Measurements from ENCODE around the gene FOXP1. TPM values are rescaled to one million over a fixed set of nuclear protein-coding genes. Genes with fewer than 3 reads are reported as not detected.
A peak's percentile ranks its signal among the peaks of the same experiment; 100 is the strongest.

Gene FOXP1
- total RNA-seq, 1 experiment from 2014 or later: 75.3 TPM

- Histone ChIP-seq H3K79me1 (ENCODE audit: insufficient read depth, low read depth, low read length, poor library complexity, severe bottlenecking) (no peaks in the 10 kb centered on the region), H3K23me2 (ENCODE audit: insufficient read length, low read depth, low read length, poor library complexity, severe bottlenecking) (no peaks in the 10 kb centered on the region), H2BK20ac (ENCODE audit: low read depth, low read length, poor library complexity, severe bottlenecking) (no peak overlapping the region), H3K4me1 (ENCODE audit: insufficient read depth, low read length) (no peaks in the 10 kb centered on the region), H3K23ac (ENCODE audit: insufficient read length, low read depth, low read length) (no peak overlapping the region), H4K8ac (replicated peaks; ENCODE audit: insufficient read length, low read depth, low read length) (no peak overlapping the region), H3K14ac (ENCODE audit: insufficient read depth, low read length) (no peak overlapping the region), H4K20me1 (ENCODE audit: control insufficient read depth, insufficient read depth, insufficient read length) (no peaks in the 10 kb centered on the region), H3K79me2 (ENCODE audit: insufficient read depth, low read length) (no peaks in the 10 kb centered on the region; the same call in 1 of the 2 replicates), H2AFZ (ENCODE audit: low read length) (no peak overlapping the region), H3K4me2 (ENCODE audit: insufficient read depth, insufficient read length, low read length) (no peak overlapping the region), H2BK5ac (ENCODE audit: insufficient read length, low read length) (no peak overlapping the region), H2AK5ac (ENCODE audit: insufficient read length, low read length) (no peak overlapping the region), H3K27ac (ENCODE audit: insufficient read length, low read depth, low read length) (no peak overlapping the region), H3K18ac (ENCODE audit: insufficient read length, low read depth, low read length) (no peak overlapping the region), H4K5ac (ENCODE audit: insufficient read length, low read depth, low read length) (no peak overlapping the region), H2BK12ac (ENCODE audit: insufficient read length, low read depth, low read length) (no peak overlapping the region), H3K56ac (ENCODE audit: insufficient read length, low read depth, low read length) (no peak overlapping the region), H3T11ph (ENCODE audit: low read length) (no peak overlapping the region), H2BK15ac (ENCODE audit: low read depth, low read length) (no peak overlapping the region), H3K9ac (ENCODE audit: extremely low read depth, insufficient read length, low read length) (no peak overlapping the region), H4K91ac (ENCODE audit: insufficient read length, low read depth, low read length) (no peak overlapping the region), H3K4ac (ENCODE audit: low read depth, low read length) (no peak overlapping the region), H2BK120ac (ENCODE audit: low read depth, low read length, poor library complexity, severe bottlenecking) (no peak overlapping the region), H3K27me3 (ENCODE audit: insufficient read depth, low read length) (no peaks in the 10 kb centered on the region), H3K9me3 (ENCODE audit: control insufficient read depth, low read depth, low read length) (no peaks in the 10 kb centered on the region)
- WGBS (ENCODE audit: extremely low coverage, insufficient read length, low lambda C conversion rate): 100% methylated on average over 1 of the region's 6 CpGs
- H3K36me3 Mint-ChIP-seq (ENCODE audit: insufficient read depth in 1 of 3, low read depth in 3 of 3): peaks cover 0 to 5% (median 1%) of the 10 kb centered on the region in 3 experiments; a peak in 3 of 7 replicates
- peak overlapping the region in 1 of 3 experiments; percentile 74; a peak in 1 of 7 replicates for H3K27ac Mint-ChIP-seq
- H3K27me3 Mint-ChIP-seq (ENCODE audit: low read depth): no peaks in the 10 kb centered on the region
- H3K4me1 Mint-ChIP-seq: peaks cover 16 to 17% of the 10 kb centered on the region in 2 experiments
- no peak for DNase-seq
- no peak overlapping the region; a peak in 1 of 5 replicates for H3K4me3 Mint-ChIP-seq
- no peak for TF ChIP-seq CTCF (conservative IDR thresholded peaks at IDR 0.05)
- H3K9me3 Mint-ChIP-seq: no peaks in the 10 kb centered on the region
Observed at GRCh38 chr3:71099997-71100719, 483.4 kb downstream of the FOXP1 start.

Measured in H9 (cell line).